Endodermal cell (in vitro differentiated cells): ENCODE data around the gene SERTAD4. TPM values are rescaled to one million over a fixed set of nuclear protein-coding genes. Genes with fewer than 3 reads are reported as not detected.
"Not testable (repeated sequence)": the region's sequence is repeated elsewhere in the genome, so short reads cannot be mapped to it uniquely, and the experiment has no call there.

Source experiments
- DNase-seq: peaks from one replicate; pipeline ENCODE4 v3.0.0-alpha.2; 2017
- H3K27ac ChIP-seq: 2 replicates; pipeline ENCODE4 v1.5.1; 2013; ENCODE audit warnings: mild to moderate bottlenecking, low read depth, low read length, moderate library complexity
- H3K27me3 ChIP-seq: 2 replicates; pipeline ENCODE4 v1.6.1; 2013; ENCODE audit warnings: mild to moderate bottlenecking, low read length, moderate library complexity; ENCODE audit not compliant: insufficient read depth, control insufficient read depth, poor library complexity, severe bottlenecking
- H3K36me3 ChIP-seq: 2 replicates; pipeline ENCODE4 v1.7.0; 2013; ENCODE audit warnings: mild to moderate bottlenecking, low read length, moderate library complexity; ENCODE audit not compliant: control insufficient read depth, insufficient read depth
- H3K4me1 ChIP-seq: one replicate; pipeline ENCODE4 v1.7.0; 2013; ENCODE audit warnings: low read length; ENCODE audit not compliant: control insufficient read depth, insufficient read depth
- H3K4me3 ChIP-seq: 2 replicates; pipeline ENCODE4 v1.5.1; 2013; ENCODE audit warnings: mild to moderate bottlenecking, low read length, moderate library complexity
- H3K9ac ChIP-seq: 2 replicates; pipeline ENCODE4 v1.6.1; 2013; ENCODE audit warnings: mild to moderate bottlenecking, low read length, moderate library complexity; ENCODE audit not compliant: poor library complexity, severe bottlenecking; ENCODE audit errors: extremely low read depth
- H3K9me3 ChIP-seq: 2 replicates; pipeline ENCODE4 v1.6.1; 2013; ENCODE audit warnings: mild to moderate bottlenecking, low read length, moderate library complexity; ENCODE audit not compliant: control insufficient read depth
- H3K27ac Mint-ChIP-seq: 2 replicates; pipeline ENCODE4 v1.8.0; 2020; ENCODE audit warnings: mixed read lengths
- H3K27me3 Mint-ChIP-seq: 2 replicates; pipeline ENCODE4 v1.8.0; 2021; ENCODE audit warnings: mild to moderate bottlenecking, mixed read lengths; ENCODE audit not compliant: insufficient read depth
- H3K36me3 Mint-ChIP-seq: 2 replicates; pipeline ENCODE4 v1.8.0; 2020; ENCODE audit warnings: low read depth, mixed read lengths
- H3K4me1 Mint-ChIP-seq: 2 replicates; pipeline ENCODE4 v1.8.0; 2020; ENCODE audit warnings: mixed read lengths
- H3K4me3 Mint-ChIP-seq: 2 replicates; pipeline ENCODE4 v1.8.0; 2020; ENCODE audit warnings: mild to moderate bottlenecking, moderate library complexity, mixed read lengths
- H3K9me3 Mint-ChIP-seq: 2 replicates; pipeline ENCODE4 v1.8.0; 2020; ENCODE audit warnings: mild to moderate bottlenecking, mixed read lengths
- WGBS, 2 experiments: methylation state at CpG; one replicate each; pipeline versions ENCODE4 v1.1.5 to v1.1.7; 2013; ENCODE audit warnings: missing lambda C conversion rate in 2 of 2, mixed read lengths in 1 of 2; ENCODE audit not compliant: insufficient coverage in 1 of 2, insufficient read length in 1 of 2; 5-methylcytosine and 5-hydroxymethylcytosine counted together
- total RNA-seq, 2 donors: library from RNA; stranded (reverse); fragmentation: NEBNext Ultra II Directional in 1 of 2; extraction: Animal tissue kit (Norgen Biotek cat#: 25700) in 1 of 2; gene quantifications; 2 replicates in 1 of 2; 3 replicates in 1 of 2; pipeline ENCODE4 v1.2.1, GENCODE V29; 2021
- TF ChIP-seq, protein P1 (sequence below): fragments of 200-600 bp; sonication (generic); conservative IDR thresholded peaks from 2 replicates; pipeline ENCODE4 v1.5.0; 2021; ENCODE audit warnings: antibody characterized with exemption, mild to moderate bottlenecking

SERTAD4 gene
- total RNA-seq, 2 donors from 2014 or later, result 0.58 to 1.1 TPM

DNA sequence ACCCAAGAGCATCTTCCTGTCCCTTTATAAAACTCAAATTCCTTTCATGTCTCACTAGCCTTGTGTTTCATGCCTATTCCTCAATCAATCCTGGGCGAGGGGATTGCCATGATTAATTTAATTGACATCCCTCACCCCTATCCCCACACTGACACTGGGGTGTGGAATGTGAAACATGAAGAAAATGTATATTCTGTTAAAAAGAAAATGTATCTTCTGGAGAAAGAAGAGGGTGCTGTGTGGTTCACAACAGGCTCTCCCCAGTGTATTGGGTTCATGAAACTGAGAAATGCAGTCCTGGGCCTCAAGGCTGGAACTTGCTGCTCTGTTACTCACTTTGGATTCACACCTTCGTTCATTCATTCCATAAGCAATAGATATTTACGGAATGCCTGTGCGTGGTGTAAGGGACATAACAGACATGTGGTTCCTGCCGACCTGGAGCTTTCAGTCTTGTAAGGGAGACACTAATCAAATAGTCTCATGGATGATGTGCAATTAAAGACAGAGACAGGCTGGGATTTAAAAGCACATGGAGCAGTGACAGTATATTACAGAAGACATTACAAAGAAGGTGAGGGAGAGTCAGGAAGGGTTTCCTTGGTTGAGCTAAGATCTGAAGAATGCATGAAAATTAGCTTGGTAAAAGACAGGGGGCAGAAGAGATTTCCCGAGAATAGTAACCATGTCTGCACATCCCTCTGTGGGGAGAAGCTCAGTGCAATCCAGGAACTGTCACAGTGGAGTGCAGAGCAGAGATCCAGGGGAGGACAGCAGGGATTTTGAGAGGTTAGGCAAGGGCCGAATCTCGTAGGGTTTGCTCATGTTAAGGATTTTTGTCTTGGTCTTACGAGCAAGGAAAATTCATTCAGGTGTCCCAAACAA is 32.1 kb downstream of the SERTAD4 start:
- H3K4me1 Mint-ChIP-seq, result peaks cover 1% of the 10 kb centered on the region
- H3K27ac Mint-ChIP-seq, result no peak overlapping the region
- H3K27me3 Mint-ChIP-seq, result peaks cover under 1% of the 10 kb centered on the region
- Histone ChIP-seq H3K4me1 (no peaks in the 10 kb centered on the region), H3K36me3 (no peaks in the 10 kb centered on the region), H3K27ac (no peak overlapping the region), H3K9me3 (no peaks in the 10 kb centered on the region), H3K4me3 (no peak overlapping the region), H3K27me3 (no peaks in the 10 kb centered on the region), H3K9ac (no peak overlapping the region)
- no peak overlapping the region for H3K4me3 Mint-ChIP-seq
- no peaks in the 10 kb centered on the region for H3K9me3 Mint-ChIP-seq
- WGBS, 2 experiments, result 83 to 95% methylated on average over 8 to 9 of the region's 9 CpGs
- DNase-seq, result peak; percentile 48
- TF ChIP-seq, protein P1, sequence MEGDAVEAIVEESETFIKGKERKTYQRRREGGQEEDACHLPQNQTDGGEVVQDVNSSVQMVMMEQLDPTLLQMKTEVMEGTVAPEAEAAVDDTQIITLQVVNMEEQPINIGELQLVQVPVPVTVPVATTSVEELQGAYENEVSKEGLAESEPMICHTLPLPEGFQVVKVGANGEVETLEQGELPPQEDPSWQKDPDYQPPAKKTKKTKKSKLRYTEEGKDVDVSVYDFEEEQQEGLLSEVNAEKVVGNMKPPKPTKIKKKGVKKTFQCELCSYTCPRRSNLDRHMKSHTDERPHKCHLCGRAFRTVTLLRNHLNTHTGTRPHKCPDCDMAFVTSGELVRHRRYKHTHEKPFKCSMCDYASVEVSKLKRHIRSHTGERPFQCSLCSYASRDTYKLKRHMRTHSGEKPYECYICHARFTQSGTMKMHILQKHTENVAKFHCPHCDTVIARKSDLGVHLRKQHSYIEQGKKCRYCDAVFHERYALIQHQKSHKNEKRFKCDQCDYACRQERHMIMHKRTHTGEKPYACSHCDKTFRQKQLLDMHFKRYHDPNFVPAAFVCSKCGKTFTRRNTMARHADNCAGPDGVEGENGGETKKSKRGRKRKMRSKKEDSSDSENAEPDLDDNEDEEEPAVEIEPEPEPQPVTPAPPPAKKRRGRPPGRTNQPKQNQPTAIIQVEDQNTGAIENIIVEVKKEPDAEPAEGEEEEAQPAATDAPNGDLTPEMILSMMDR, result peak; percentile 69
- H3K36me3 Mint-ChIP-seq, result no peaks in the 10 kb centered on the region

DNA sequence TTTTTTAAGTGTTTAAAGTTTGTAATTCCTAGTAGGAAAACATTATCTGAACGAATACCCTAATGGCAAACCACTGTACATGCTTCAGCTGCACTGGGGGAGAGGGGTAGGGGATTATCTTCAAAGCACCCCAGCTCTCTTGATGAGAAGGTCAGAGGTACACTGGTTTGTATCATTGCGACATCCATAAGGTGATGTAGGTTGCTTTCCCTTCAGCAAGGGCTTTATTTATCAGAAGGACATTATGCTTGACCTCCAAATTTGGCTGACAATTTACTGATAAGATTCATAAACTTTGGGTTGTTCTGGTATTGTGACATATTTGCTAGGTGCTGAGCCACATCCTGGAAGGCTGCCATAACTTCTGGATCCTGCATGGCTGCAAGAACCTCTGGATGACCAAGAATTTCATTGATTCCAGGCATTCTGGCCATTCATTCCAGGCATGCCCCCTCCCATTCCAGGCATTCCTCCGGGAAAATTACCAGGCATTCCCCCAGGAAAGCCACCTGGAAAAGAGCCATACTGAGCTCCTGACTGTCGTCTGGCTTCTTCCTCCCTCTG is 32.9 kb downstream of the SERTAD4 start:
- H3K4me3 ChIP-seq, H3K27ac Mint-ChIP-seq, H3K4me1 Mint-ChIP-seq, H3K27me3 ChIP-seq, H3K27ac ChIP-seq, H3K36me3 ChIP-seq, H3K9me3 Mint-ChIP-seq, H3K9ac ChIP-seq, H3K4me3 Mint-ChIP-seq, H3K27me3 Mint-ChIP-seq, H3K36me3 Mint-ChIP-seq, H3K9me3 ChIP-seq, H3K4me1 ChIP-seq: not testable (repeated sequence)
- peak; percentile 63 for DNase-seq
- 70 to 100% methylated on average over 2 to 4 of the region's 4 CpGs for WGBS, 2 experiments

DNA sequence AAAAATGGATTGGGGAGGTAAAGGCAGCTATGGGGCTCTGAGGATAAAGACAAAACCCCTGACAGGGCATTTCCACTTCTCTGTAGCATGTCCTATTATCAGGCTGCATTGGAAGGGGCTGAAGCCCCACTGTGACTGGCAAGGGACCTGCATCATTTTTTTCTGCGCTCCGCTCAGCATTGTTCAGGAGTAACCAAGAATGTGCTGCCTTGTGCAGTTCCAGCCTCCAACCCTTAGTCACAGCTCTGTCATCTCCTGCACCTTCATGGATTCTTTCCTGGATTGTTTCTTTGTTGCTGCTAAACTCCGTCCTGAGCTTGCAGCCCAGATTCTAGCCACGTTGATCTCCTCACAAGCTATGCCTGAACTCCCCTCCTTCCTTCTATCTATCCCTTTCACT is 37.4 kb downstream of the SERTAD4 start:
- H3K27me3 ChIP-seq, result no peaks in the 10 kb centered on the region
- H3K4me3 ChIP-seq, result no peak overlapping the region
- Mint-ChIP-seq H3K27ac (no peak overlapping the region), H3K4me1 (peaks cover 9% of the 10 kb centered on the region), H3K9me3 (no peaks in the 10 kb centered on the region), H3K27me3 (no peaks in the 10 kb centered on the region), H3K4me3 (no peak overlapping the region), H3K36me3 (no peaks in the 10 kb centered on the region)
- H3K9ac ChIP-seq, result no peak overlapping the region
- no peaks in the 10 kb centered on the region for H3K4me1 ChIP-seq
- no peak overlapping the region for H3K27ac ChIP-seq
- no peaks in the 10 kb centered on the region for H3K36me3 ChIP-seq
- no peak for DNase-seq
- TF ChIP-seq, protein P1, result no peak
- WGBS, 2 experiments, result 90 to 100% methylated on average over 4 of the region's 4 CpGs
- H3K9me3 ChIP-seq, result no peaks in the 10 kb centered on the region
